Mesothelial cell of epicardium (in vitro differentiated cells): ENCODE data around the gene SLC26A1. TPM values are rescaled to one million over a fixed set of nuclear protein-coding genes. Genes with fewer than 3 reads are reported as not detected.
"Not testable (repeated sequence)": the region's sequence is repeated elsewhere in the genome, so short reads cannot be mapped to it uniquely, and the experiment has no call there.

Source experiments
- DNase-seq, 2 experiments: peaks; one replicate each; pipeline ENCODE4 v3.0.0; 2021; ENCODE audit warnings: low spot score in 2 of 2; ENCODE audit not compliant: unreplicated experiment in 2 of 2
- H3K27ac Mint-ChIP-seq: 2 replicates; pipeline ENCODE4 v1.8.0; 2021; ENCODE audit warnings: mixed read lengths
- H3K27me3 Mint-ChIP-seq: 2 replicates; pipeline ENCODE4 v1.8.0; 2021; ENCODE audit warnings: low read depth, mixed read lengths
- H3K36me3 Mint-ChIP-seq: 2 replicates; pipeline ENCODE4 v1.8.0; 2021; ENCODE audit warnings: mixed read lengths
- H3K4me1 Mint-ChIP-seq: 2 replicates; pipeline ENCODE4 v1.8.0; 2021; ENCODE audit warnings: mixed read lengths
- H3K4me3 Mint-ChIP-seq: 2 replicates; pipeline ENCODE4 v1.8.0; 2021; ENCODE audit warnings: mild to moderate bottlenecking, moderate library complexity, mixed read lengths
- H3K9me3 Mint-ChIP-seq: 2 replicates; pipeline ENCODE4 v1.8.0; 2021; ENCODE audit warnings: mixed read lengths
- total RNA-seq: library from RNA; stranded (reverse); gene quantifications from 3 replicates; pipeline ENCODE4 v1.2.1, GENCODE V29; 2021
- TF ChIP-seq, protein P1 (sequence below): fragments of 200-600 bp; sonication (generic); IDR thresholded peaks from one replicate; pipeline ENCODE4 v1.5.0; 2021; ENCODE audit warnings: antibody characterized with exemption; ENCODE audit not compliant: unreplicated experiment

Gene SLC26A1
- total RNA-seq, 1 donor from 2014 or later, result 0.63 TPM

DNA sequence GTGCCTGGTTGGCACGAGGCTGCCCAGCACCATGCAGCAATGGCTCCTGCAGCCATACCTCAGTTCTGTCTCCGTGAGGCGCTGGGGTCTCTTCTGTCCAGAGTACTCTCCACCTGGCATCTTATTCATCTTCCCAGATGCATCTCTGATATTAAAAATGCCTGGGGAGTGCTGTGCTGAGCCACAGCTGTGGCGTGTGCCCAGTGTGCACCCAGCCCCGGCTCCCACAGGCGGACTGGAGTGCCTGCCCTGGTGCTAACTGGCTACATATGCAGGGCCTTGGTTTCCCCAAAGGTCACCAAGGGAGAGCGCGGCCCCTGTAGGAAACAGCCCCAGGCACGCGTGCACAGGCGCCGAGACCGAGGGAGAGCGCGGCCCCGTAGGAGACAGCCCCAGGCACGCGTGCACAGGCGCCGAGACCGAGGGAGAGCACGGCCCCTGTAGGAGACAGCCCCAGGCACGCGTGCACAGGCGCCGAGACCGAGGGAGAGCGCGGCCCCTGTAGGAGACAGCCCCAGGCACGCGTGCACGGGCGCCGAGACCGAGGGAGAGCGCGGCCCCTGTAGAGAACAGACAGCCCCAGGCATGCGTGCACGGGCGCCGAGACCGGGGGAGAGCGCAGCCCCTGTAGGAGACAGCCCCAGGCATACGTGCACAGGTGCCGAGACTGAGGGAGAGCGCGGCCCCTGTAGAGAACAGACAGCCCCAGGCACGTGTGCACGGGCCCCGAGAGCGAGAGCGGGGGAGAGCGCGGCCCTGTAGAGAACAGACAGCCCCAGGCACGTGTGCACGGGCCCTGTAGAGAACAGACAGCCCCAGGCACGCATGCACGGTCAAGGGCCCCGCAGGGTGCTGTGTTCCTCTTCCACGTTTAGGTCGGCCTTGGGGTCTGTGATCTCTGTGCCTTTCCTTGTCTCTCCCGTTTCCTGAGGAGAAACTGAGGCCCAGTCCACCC lies 46.4 kb downstream of the SLC26A1 start:
- DNase-seq, result no peak
- H3K36me3 Mint-ChIP-seq, result no peaks in the 10 kb centered on the region
- TF ChIP-seq, protein P1, sequence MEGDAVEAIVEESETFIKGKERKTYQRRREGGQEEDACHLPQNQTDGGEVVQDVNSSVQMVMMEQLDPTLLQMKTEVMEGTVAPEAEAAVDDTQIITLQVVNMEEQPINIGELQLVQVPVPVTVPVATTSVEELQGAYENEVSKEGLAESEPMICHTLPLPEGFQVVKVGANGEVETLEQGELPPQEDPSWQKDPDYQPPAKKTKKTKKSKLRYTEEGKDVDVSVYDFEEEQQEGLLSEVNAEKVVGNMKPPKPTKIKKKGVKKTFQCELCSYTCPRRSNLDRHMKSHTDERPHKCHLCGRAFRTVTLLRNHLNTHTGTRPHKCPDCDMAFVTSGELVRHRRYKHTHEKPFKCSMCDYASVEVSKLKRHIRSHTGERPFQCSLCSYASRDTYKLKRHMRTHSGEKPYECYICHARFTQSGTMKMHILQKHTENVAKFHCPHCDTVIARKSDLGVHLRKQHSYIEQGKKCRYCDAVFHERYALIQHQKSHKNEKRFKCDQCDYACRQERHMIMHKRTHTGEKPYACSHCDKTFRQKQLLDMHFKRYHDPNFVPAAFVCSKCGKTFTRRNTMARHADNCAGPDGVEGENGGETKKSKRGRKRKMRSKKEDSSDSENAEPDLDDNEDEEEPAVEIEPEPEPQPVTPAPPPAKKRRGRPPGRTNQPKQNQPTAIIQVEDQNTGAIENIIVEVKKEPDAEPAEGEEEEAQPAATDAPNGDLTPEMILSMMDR, result no peak
- H3K27me3 Mint-ChIP-seq, result peaks cover 20% of the 10 kb centered on the region
- no peak overlapping the region for H3K27ac Mint-ChIP-seq
- H3K4me3 Mint-ChIP-seq, result no peak overlapping the region
- peaks cover 7% of the 10 kb centered on the region for H3K4me1 Mint-ChIP-seq
- H3K9me3 Mint-ChIP-seq, result no peaks in the 10 kb centered on the region

- DNase-seq, result no peak
- H3K9me3 Mint-ChIP-seq, result no peaks in the 10 kb centered on the region
- TF ChIP-seq, protein P1, result no peak
- peaks cover 20% of the 10 kb centered on the region for H3K27me3 Mint-ChIP-seq
- peaks cover 7% of the 10 kb centered on the region for H3K4me1 Mint-ChIP-seq
- no peaks in the 10 kb centered on the region for H3K36me3 Mint-ChIP-seq
- no peak overlapping the region for H3K4me3 Mint-ChIP-seq
- no peak overlapping the region for H3K27ac Mint-ChIP-seq
Observed at GRCh38 chr4:946103-946450, 47.1 kb downstream of the SLC26A1 start.

DNA sequence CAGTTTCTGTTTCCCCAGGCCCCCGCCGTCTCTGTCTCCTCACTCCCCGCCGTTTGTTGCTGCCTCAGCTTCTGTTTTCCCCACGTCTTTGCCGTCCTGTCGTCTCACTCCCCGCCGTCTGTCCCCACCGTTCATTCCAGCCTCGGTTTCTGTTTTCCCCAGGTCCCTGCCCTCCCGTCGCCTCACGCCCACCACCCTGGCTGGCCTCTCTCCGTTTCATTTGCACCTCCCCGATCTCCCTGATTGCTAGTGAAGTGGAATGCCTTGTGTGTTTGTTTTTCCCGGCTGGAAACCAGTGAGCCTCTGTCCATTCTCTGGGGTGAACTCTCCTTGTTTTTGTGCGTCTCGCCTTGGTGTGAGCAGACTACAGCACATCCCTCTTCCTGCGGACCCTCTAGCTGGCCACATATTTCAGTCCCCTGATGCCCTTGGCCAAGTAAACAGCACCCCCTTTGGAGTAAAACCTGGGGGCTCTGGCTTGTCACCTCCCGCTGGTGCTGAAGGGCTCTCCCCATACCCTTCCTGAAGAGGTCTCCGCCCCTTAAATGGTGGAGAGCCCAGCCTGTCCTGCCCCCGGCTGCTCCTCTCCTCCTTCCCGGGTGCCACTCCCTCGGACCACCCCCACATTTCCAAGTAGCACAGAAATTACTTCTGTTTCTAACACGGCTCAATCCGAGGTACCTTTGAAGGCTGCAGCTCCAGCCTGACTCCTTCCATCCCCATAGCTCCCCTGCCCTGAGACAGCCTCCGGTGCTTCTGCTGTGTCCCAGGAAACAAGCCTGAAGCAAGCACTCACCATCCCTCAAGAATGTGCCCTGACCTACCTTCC lies 47.7 kb downstream of the SLC26A1 start:
- Mint-ChIP-seq H3K27me3 (peaks cover 20% of the 10 kb centered on the region), H3K27ac (no peak overlapping the region), H3K4me3 (peak overlapping the region; percentile 10), H3K4me1 (peaks cover 7% of the 10 kb centered on the region), H3K36me3 (no peaks in the 10 kb centered on the region), H3K9me3 (no peaks in the 10 kb centered on the region)
- TF ChIP-seq, protein P1, result no peak
- DNase-seq, result no peak

DNA sequence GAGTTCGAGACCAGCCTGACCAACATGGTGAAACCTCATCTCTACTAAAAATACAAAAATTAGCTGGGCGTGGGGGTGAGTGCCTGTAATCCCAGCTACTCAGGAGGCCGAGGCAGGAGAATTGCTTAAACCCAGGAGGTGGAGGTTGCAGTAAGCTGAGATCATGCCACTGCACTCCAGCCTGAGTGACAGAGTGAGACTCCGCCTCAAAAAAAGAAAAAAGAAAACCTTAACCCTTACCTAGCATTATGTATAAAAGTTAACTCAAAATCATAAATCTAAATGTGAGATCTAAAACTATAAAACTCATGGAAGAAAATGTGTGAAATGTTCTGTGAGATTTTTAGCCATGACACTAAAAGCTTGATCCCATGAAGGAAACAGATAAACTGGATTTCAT lies 53.7 kb downstream of the SLC26A1 start:
- DNase-seq, result peak in 1 of 2 experiments; percentile 7
- H3K4me1 Mint-ChIP-seq, H3K4me3 Mint-ChIP-seq, H3K27me3 Mint-ChIP-seq, H3K27ac Mint-ChIP-seq, H3K9me3 Mint-ChIP-seq, H3K36me3 Mint-ChIP-seq: not testable (repeated sequence)

Other genes starting within 250 kb of the SLC26A1 start
- 4.5 to 4.7 TPM (median 4.6 TPM) in 3 replicates for gene CPLX1, start 167.3 kb downstream of the SLC26A1 start, total RNA-seq
- gene GAK, start 61.1 kb downstream of the SLC26A1 start, total RNA-seq, result 113 to 114 TPM (median 114 TPM) in 3 replicates
- gene TMEM175, start 60.9 kb downstream of the SLC26A1 start, total RNA-seq, result 25.5 to 32.5 TPM (median 28.0 TPM) in 3 replicates
- 15.2 to 16.2 TPM (median 15.6 TPM) in 3 replicates for gene DGKQ, start 19.8 kb downstream of the SLC26A1 start, total RNA-seq
- 63.3 to 68.6 TPM (median 65.8 TPM) in 3 replicates for gene IDUA, start 6.4 kb downstream of the SLC26A1 start, total RNA-seq
- gene FGFRL1, start 18.2 kb upstream of the SLC26A1 start, total RNA-seq, result 35.2 to 37.7 TPM (median 37.4 TPM) in 3 replicates
- gene RNF212, start 120.2 kb upstream of the SLC26A1 start, total RNA-seq, result 10.9 to 15.6 TPM (median 13.4 TPM) in 3 replicates
- gene SPON2, start 179.2 kb upstream of the SLC26A1 start, total RNA-seq, result 44.0 to 58.7 TPM (median 56.4 TPM) in 3 replicates